Endothelial cell of umbilical vein (primary cell): ENCODE results near the gene PKNOX2.

Source experiments
- CTCF ChIP-seq, 2 donors: IDR thresholded peaks; 1 replicate in 1 of 2; 2 replicates in 1 of 2; pipeline ENCODE4 v1.5.1; 2011; ENCODE audit warnings: low read length in 2 of 2, mild to moderate bottlenecking in 2 of 2, moderate library complexity in 2 of 2, control low read depth in 1 of 2, inconsistent platforms in 1 of 2, low read depth in 1 of 2; ENCODE audit not compliant: insufficient read depth in 1 of 2; ENCODE audit errors: extremely low read depth in 1 of 2
- EZH2 ChIP-seq: IDR thresholded peaks from 2 replicates; pipeline ENCODE4 v1.6.1; 2012; ENCODE audit warnings: borderline replicate concordance, low read depth, mild to moderate bottlenecking, moderate library complexity, low read length, inconsistent platforms; ENCODE audit not compliant: severe bottlenecking
- FOS ChIP-seq: IDR thresholded peaks from 2 replicates; pipeline ENCODE4 v1.6.1; 2011; ENCODE audit warnings: mild to moderate bottlenecking, low read length, moderate library complexity, borderline replicate concordance; ENCODE audit not compliant: insufficient read depth
- GATA2 ChIP-seq: IDR thresholded peaks from 2 replicates; pipeline ENCODE4 v1.7.0; 2011; ENCODE audit warnings: low read depth, mild to moderate bottlenecking, moderate library complexity, mixed read lengths, low read length; ENCODE audit not compliant: insufficient read length, insufficient read depth
- JUN ChIP-seq: IDR thresholded peaks from 2 replicates; pipeline ENCODE4 v1.6.1; 2011; ENCODE audit warnings: borderline replicate concordance, low read depth; ENCODE audit not compliant: insufficient read length, insufficient read depth
- MAX ChIP-seq: IDR thresholded peaks from 2 replicates; pipeline ENCODE4 v1.6.1; 2011; ENCODE audit not compliant: insufficient read depth, insufficient read length
- MYC ChIP-seq: IDR thresholded peaks from one replicate; pipeline ENCODE4 v1.6.1; 2011; ENCODE audit warnings: mild to moderate bottlenecking, low read depth, low read length
- POLR2A ChIP-seq: IDR thresholded peaks from 2 replicates; pipeline ENCODE4 v1.6.1; 2012; ENCODE audit warnings: low read depth, mild to moderate bottlenecking, control low read depth, low read length
- POLR2AphosphoS5 ChIP-seq: IDR thresholded peaks from 2 replicates; pipeline ENCODE4 v1.6.1; 2012; ENCODE audit warnings: low read depth, mild to moderate bottlenecking, control low read depth, low read length, moderate library complexity; ENCODE audit not compliant: insufficient read depth

- TF ChIP-seq POLR2A (no peak), EZH2 (no peak), CTCF (IDR thresholded peaks at IDR 0.05; ENCODE audit: extremely low read depth in 1 of 2, insufficient read depth in 1 of 2, low read depth in 1 of 2, low read length in 2 of 2) (no peak), MAX (no peak), GATA2 (no peak), POLR2AphosphoS5 (no peak), JUN (no peak), MYC (no peak), FOS (no peak)
Measured at GRCh38 chr11:125180413-125181305, 16.1 kb downstream of the PKNOX2 start.
